Testis (tissue), 3 donors: ENCODE results near the gene NRXN3. TPM values are rescaled to one million over a fixed set of nuclear protein-coding genes. Genes with fewer than 3 reads are reported as not detected.

Experiments used
- DNase-seq: peaks from one replicate; pipeline ENCODE4 v3.0.0-alpha.2; 2019
- H3K27ac ChIP-seq, 2 donors: fragments of 200-600 bp; sonication (generic); one replicate each; pipeline ENCODE4 v1.5.1; 2019
- H3K27me3 ChIP-seq: fragments of 200-600 bp; sonication (generic); one replicate; pipeline ENCODE4 v1.5.1; 2019
- H3K36me3 ChIP-seq: fragments of 200-600 bp; sonication (generic); one replicate; pipeline ENCODE4 v1.5.1; 2017; ENCODE audit warnings: low read depth; ENCODE audit errors: missing control alignments
- H3K4me1 ChIP-seq: fragments of 200-600 bp; sonication (generic); one replicate; pipeline ENCODE4 v1.5.1; 2019
- H3K4me3 ChIP-seq, 2 donors: fragments of 200-600 bp; sonication (generic); one replicate each; pipeline ENCODE4 v1.5.1; 2017 to 2019
- H3K9me3 ChIP-seq: fragments of 200-600 bp; sonication (generic); one replicate; pipeline ENCODE4 v1.5.1; 2017
- POLR2A ChIP-seq: fragments of 450-650 bp; IDR thresholded peaks from one replicate; pipeline ENCODE4 v1.6.1; 2017; ENCODE audit warnings: antibody characterized with exemption, mild to moderate bottlenecking, moderate library complexity
- WGBS, 2 donors: methylation state at CpG; one replicate each; pipeline ENCODE4 v1.1.5; 2018; 5-methylcytosine and 5-hydroxymethylcytosine counted together
- intact Hi-C: fragments of 100-400 bp; cut with DNase I; formaldehyde crosslinking; loops from one replicate; pipeline ENCODE4 v1.15.1; 2023; ENCODE audit warnings: low total_unique reads
- polyA plus RNA-seq: library from polyadenylated mRNA; stranded (reverse); fragments of 350-450 nt; fragmentation: Illumina TruSeq; extraction: RNeasy Lipid Tissue Mini Kit (QIAGEN cat#74804); gene quantifications from one replicate; pipeline ENCODE4 v1.2.3, GENCODE V29; 2014; ENCODE audit warnings: low read depth, low replicate concordance; ENCODE audit not compliant: insufficient read depth
- total RNA-seq, 2 donors: library from RNA; depleted of rRNA; stranded (reverse); fragments of >200 nt; gene quantifications; one replicate each; pipeline ENCODE4 v1.2.3, GENCODE V29; 2016
- TF ChIP-seq, protein P1 (sequence below), 3 experiments: fragments of 450-650 bp in 2 of 3; fragments of 200-600 bp in 1 of 3; sonication (generic) in 1 of 3; IDR thresholded peaks; one replicate each; pipeline ENCODE4 v1.5.1; 2016 to 2019; ENCODE audit warnings: antibody characterized with exemption in 3 of 3, mild to moderate bottlenecking in 2 of 3, moderate library complexity in 1 of 3

The NRXN3 gene
- total and polyA plus RNA-seq, 3 donors from 2014 or later: 3.5 to 8.0 (median 3.9) TPM

- Histone ChIP-seq H3K9me3 (no peaks in the 10 kb centered on the region), H3K4me3 (no peak overlapping the region), H3K27me3 (no peaks in the 10 kb centered on the region), H3K36me3 (no peaks in the 10 kb centered on the region), H3K4me1 (no peaks in the 10 kb centered on the region), H3K27ac (no peak overlapping the region)
- TF ChIP-seq, protein P1, sequence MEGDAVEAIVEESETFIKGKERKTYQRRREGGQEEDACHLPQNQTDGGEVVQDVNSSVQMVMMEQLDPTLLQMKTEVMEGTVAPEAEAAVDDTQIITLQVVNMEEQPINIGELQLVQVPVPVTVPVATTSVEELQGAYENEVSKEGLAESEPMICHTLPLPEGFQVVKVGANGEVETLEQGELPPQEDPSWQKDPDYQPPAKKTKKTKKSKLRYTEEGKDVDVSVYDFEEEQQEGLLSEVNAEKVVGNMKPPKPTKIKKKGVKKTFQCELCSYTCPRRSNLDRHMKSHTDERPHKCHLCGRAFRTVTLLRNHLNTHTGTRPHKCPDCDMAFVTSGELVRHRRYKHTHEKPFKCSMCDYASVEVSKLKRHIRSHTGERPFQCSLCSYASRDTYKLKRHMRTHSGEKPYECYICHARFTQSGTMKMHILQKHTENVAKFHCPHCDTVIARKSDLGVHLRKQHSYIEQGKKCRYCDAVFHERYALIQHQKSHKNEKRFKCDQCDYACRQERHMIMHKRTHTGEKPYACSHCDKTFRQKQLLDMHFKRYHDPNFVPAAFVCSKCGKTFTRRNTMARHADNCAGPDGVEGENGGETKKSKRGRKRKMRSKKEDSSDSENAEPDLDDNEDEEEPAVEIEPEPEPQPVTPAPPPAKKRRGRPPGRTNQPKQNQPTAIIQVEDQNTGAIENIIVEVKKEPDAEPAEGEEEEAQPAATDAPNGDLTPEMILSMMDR (IDR thresholded peaks at IDR 0.05): no peak
- no peak for TF ChIP-seq POLR2A
- intact Hi-C loops: no loop called here
- 55 to 60% methylated on average over 4 of the region's 4 CpGs for WGBS, 2 donors
- no peak for DNase-seq
Observed at GRCh38 chr14:79265366-79265946, 1095.3 kb downstream of the NRXN3 start.

DNA sequence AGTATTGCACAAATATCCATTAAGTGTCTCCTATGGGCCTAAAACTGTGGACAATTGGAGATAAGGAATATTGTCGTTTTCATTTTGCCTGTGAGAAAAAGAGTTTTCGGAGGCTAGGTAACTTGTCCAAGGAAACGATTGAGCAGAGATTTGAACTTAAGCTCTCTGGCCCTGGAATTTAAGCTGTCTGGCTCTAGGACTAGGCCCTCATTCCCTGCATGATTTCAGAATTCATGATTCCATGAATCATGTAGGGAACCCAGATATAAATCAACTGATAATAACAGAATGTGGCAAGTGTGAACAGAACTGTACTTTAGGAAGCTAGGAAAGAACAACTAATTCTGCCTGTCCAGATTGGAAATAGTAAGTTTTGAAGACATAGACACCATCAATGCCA lies 1100.2 kb downstream of the NRXN3 start:
- no peak for DNase-seq
- Histone ChIP-seq H3K4me3 (no peak overlapping the region), H3K4me1 (no peaks in the 10 kb centered on the region), H3K27ac (no peak overlapping the region), H3K9me3 (no peaks in the 10 kb centered on the region), H3K27me3 (no peaks in the 10 kb centered on the region), H3K36me3 (no peaks in the 10 kb centered on the region)
- intact Hi-C loops: no loop called here
- TF ChIP-seq, protein P1 (IDR thresholded peaks at IDR 0.05): no peak
- no peak for TF ChIP-seq POLR2A
- 88 to 91% methylated on average over 3 of the region's 3 CpGs for WGBS, 2 donors

DNA sequence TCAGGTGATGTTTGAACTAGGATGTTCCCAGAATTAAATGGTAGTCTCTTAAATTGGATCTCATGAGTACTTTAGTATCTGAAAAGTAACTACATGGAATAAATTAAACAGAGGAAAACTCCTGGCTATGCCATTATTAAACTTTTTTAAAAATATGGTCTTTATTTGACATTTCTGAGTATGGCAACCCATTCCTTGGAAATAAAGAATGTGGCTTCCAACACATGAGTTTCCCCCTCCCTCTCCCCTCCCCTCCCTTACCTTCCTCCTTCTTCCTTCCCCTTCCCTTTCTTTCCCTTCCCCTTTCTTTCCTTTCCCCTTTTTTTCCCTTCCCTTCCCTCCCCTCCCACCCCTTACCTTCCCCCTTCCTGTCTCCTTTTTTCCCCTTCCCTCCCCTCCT lies 1100.9 kb downstream of the NRXN3 start:
- Histone ChIP-seq H3K27ac (no peak overlapping the region), H3K4me3 (no peak overlapping the region), H3K4me1 (no peaks in the 10 kb centered on the region), H3K27me3 (no peaks in the 10 kb centered on the region), H3K9me3 (no peaks in the 10 kb centered on the region), H3K36me3 (no peaks in the 10 kb centered on the region)
- no peak for DNase-seq
- intact Hi-C loops: no loop called here
- TF ChIP-seq, protein P1 (IDR thresholded peaks at IDR 0.05): no peak
- no peak for TF ChIP-seq POLR2A

GRCh38 chr14:79274641-79275291 lies 1104.6 kb downstream of the NRXN3 start:
- H3K27ac ChIP-seq: no peak overlapping the region
- no peaks in the 10 kb centered on the region for H3K36me3 ChIP-seq
- intact Hi-C loops: no loop called here
- no peaks in the 10 kb centered on the region for H3K4me1 ChIP-seq
- no peak for TF ChIP-seq POLR2A
- TF ChIP-seq, protein P1 (IDR thresholded peaks at IDR 0.05): no peak
- H3K9me3 ChIP-seq: no peaks in the 10 kb centered on the region
- H3K4me3 ChIP-seq: no peak overlapping the region
- H3K27me3 ChIP-seq: no peaks in the 10 kb centered on the region
- DNase-seq: no peak
- WGBS, 2 donors: 44 to 68% methylated on average over 2 of the region's 2 CpGs

DNA sequence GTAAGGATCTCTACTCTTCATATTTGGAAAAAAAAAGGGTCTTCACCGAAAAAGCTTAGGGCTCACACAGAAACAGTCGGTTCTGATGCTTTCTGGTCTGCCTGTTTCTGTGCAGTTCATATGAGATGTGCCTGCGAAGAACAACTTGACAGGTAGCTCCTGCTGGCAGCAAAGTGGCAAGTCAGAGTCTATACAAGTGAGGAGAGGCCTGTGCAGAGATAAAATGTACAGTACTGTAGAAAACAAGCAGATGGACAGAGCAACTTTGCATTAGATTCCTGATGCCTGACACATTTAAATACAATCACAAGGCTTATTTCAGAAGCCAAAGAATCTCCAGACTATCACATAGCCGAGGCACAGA lies 1105.1 kb downstream of the NRXN3 start:
- H3K27me3 ChIP-seq: no peaks in the 10 kb centered on the region
- intact Hi-C loops: no loop called here
- H3K4me1 ChIP-seq: no peaks in the 10 kb centered on the region
- TF ChIP-seq POLR2A: no peak
- TF ChIP-seq, protein P1 (IDR thresholded peaks at IDR 0.05): no peak
- H3K4me3 ChIP-seq: no peak overlapping the region
- WGBS, 2 donors: 71 to 75% methylated on average over 4 of the region's 4 CpGs
- DNase-seq: no peak
- H3K9me3 ChIP-seq: no peaks in the 10 kb centered on the region
- no peaks in the 10 kb centered on the region for H3K36me3 ChIP-seq
- no peak overlapping the region for H3K27ac ChIP-seq
